OCI-LY1 (cell line): ENCODE results near the gene TGM6.

Source experiments
- H2AFZ ChIP-seq: fragments of 200-600 bp; sonication (generic), shearing (Covaris generic); 2 replicates; pipeline ENCODE4 v1.6.0; 2014; ENCODE audit warnings: antibody characterized with exemption, mild to moderate bottlenecking, low read length
- H3F3A ChIP-seq: fragments of 200-600 bp; sonication (generic), shearing (Covaris generic); 2 replicates; pipeline ENCODE4 v1.6.0; 2014; ENCODE audit warnings: mild to moderate bottlenecking, antibody characterized with exemption, low read length, moderate library complexity; ENCODE audit not compliant: insufficient read depth
- H3K27ac ChIP-seq: fragments of 200-600 bp; sonication (generic); 2 replicates; pipeline ENCODE4 v1.5.1; 2014; ENCODE audit warnings: low read length, mixed run types, mild to moderate bottlenecking, low read depth; ENCODE audit not compliant: poor library complexity, severe bottlenecking
- H3K27me3 ChIP-seq: fragments of 200-600 bp; sonication (generic); 2 replicates; pipeline ENCODE4 v1.6.0; 2014; ENCODE audit warnings: antibody characterized with exemption, mild to moderate bottlenecking, low read length, moderate library complexity; ENCODE audit not compliant: insufficient read depth
- H3K36me3 ChIP-seq: fragments of 200-600 bp; sonication (generic); 2 replicates; pipeline ENCODE4 v1.6.1; 2014; ENCODE audit warnings: mild to moderate bottlenecking, antibody characterized with exemption, low read length, moderate library complexity, mixed read lengths; ENCODE audit not compliant: insufficient read depth
- H3K4me1 ChIP-seq: fragments of 200-600 bp; sonication (generic); 2 replicates; pipeline ENCODE4 v1.5.1; 2014; ENCODE audit warnings: mild to moderate bottlenecking, low read length, moderate library complexity; ENCODE audit not compliant: insufficient read depth, severe bottlenecking
- H3K4me2 ChIP-seq: fragments of 200-600 bp; sonication (generic), shearing (Covaris generic); 2 replicates; pipeline ENCODE4 v1.6.1; 2014; ENCODE audit warnings: low read length
- H3K4me3 ChIP-seq: fragments of 200-600 bp; sonication (generic); 2 replicates; pipeline ENCODE4 v1.5.1; 2014; ENCODE audit warnings: low read length, low read depth, mild to moderate bottlenecking, mixed read lengths; ENCODE audit not compliant: poor library complexity, severe bottlenecking
- H3K79me2 ChIP-seq: fragments of 200-600 bp; shearing (Covaris generic); 2 replicates; pipeline ENCODE4 v1.6.1; 2016; ENCODE audit warnings: mixed run types, low read length, mixed read lengths; ENCODE audit not compliant: insufficient read depth
- H3K9ac ChIP-seq: fragments of 200-600 bp; sonication (generic), shearing (Covaris generic); 2 replicates; pipeline ENCODE4 v1.6.1; 2014; ENCODE audit warnings: mild to moderate bottlenecking, low read length, mixed read lengths
- H3K9me2 ChIP-seq: fragments of 200-600 bp; sonication (generic), shearing (Covaris generic); 2 replicates; pipeline ENCODE4 v1.6.1; 2014; ENCODE audit warnings: low read depth, mild to moderate bottlenecking, low read length, mixed read lengths
- H3K9me3 ChIP-seq: fragments of 200-600 bp; shearing (Covaris generic); 2 replicates; pipeline ENCODE4 v1.6.1; 2014; ENCODE audit warnings: low read length, mixed read lengths
- H4K20me1 ChIP-seq: fragments of 200-600 bp; sonication (generic), shearing (Covaris generic); 2 replicates; pipeline ENCODE4 v1.6.0; 2016; ENCODE audit warnings: mild to moderate bottlenecking, low read length; ENCODE audit not compliant: insufficient read depth
- CTCF ChIP-seq: fragments of 200-600 bp; sonication (generic), shearing (Covaris generic); IDR thresholded peaks from 2 replicates; pipeline ENCODE4 v1.5.1; 2017; ENCODE audit warnings: mild to moderate bottlenecking, antibody characterized with exemption, low read length, moderate library complexity, mixed read lengths
- EZH2 ChIP-seq: fragments of 200-600 bp; sonication (generic), shearing (Covaris generic); IDR thresholded peaks from 2 replicates; pipeline ENCODE4 v1.8.0; 2017; ENCODE audit warnings: borderline replicate concordance, mixed run types, mild to moderate bottlenecking, antibody characterized with exemption, low read length, moderate library complexity, mixed read lengths

TGM6 gene

GRCh38 chr20:2349801-2350200 lies 30.9 kb upstream of the TGM6 start:
- H3K27me3 ChIP-seq, result no peaks in the 10 kb centered on the region
- no peak overlapping the region for H3K9ac ChIP-seq
- no peak overlapping the region for H2AFZ ChIP-seq
- H3K4me2 ChIP-seq, result no peak overlapping the region
- no peak overlapping the region for H3K4me3 ChIP-seq
- no peak for TF ChIP-seq CTCF
- TF ChIP-seq EZH2, result no peak
- no peaks in the 10 kb centered on the region for H4K20me1 ChIP-seq
- no peaks in the 10 kb centered on the region for H3K9me3 ChIP-seq
- no peaks in the 10 kb centered on the region for H3K9me2 ChIP-seq
- no peaks in the 10 kb centered on the region for H3K79me2 ChIP-seq
- no peaks in the 10 kb centered on the region for H3K4me1 ChIP-seq
- H3K27ac ChIP-seq, result no peak overlapping the region
- H3F3A ChIP-seq, result no peaks in the 10 kb centered on the region
- no peaks in the 10 kb centered on the region for H3K36me3 ChIP-seq

- Histone ChIP-seq H4K20me1 (no peaks in the 10 kb centered on the region), H3K27ac (no peak overlapping the region), H3K4me2 (no peak overlapping the region), H3K27me3 (no peaks in the 10 kb centered on the region), H3K36me3 (no peaks in the 10 kb centered on the region), H3K4me1 (no peaks in the 10 kb centered on the region), H3K9ac (no peak overlapping the region), H3K9me3 (no peaks in the 10 kb centered on the region), H3K79me2 (no peaks in the 10 kb centered on the region), H3K4me3 (no peak overlapping the region), H3F3A (no peaks in the 10 kb centered on the region), H3K9me2 (no peaks in the 10 kb centered on the region), H2AFZ (no peak overlapping the region)
- TF ChIP-seq CTCF (no peak), EZH2 (no peak)
Measured at GRCh38 chr20:2350606-2351005, 30.1 kb upstream of the TGM6 start.

GRCh38 chr20:2353231-2353630 lies 27.5 kb upstream of the TGM6 start:
- Histone ChIP-seq H3K9ac (no peak overlapping the region), H2AFZ (no peak overlapping the region), H3K9me3 (no peaks in the 10 kb centered on the region), H3K4me3 (no peak overlapping the region), H3K27ac (no peak overlapping the region), H3K36me3 (no peaks in the 10 kb centered on the region), H4K20me1 (no peaks in the 10 kb centered on the region), H3K79me2 (no peaks in the 10 kb centered on the region), H3K27me3 (no peaks in the 10 kb centered on the region), H3K9me2 (no peaks in the 10 kb centered on the region), H3K4me1 (no peaks in the 10 kb centered on the region), H3K4me2 (no peak overlapping the region), H3F3A (no peaks in the 10 kb centered on the region)
- TF ChIP-seq EZH2 (no peak), CTCF (no peak)
